ENCODE results near the gene GABRR2.
"Not testable (repeated sequence)": the region's sequence is repeated elsewhere in the genome, so short reads cannot be mapped to it uniquely, and the experiment has no call there.

GRCh38 chr6:89304517-89304916 lies 10.6 kb downstream of the GABRR2 start:
- TF ChIP-seq CTCF (IDR thresholded peaks at IDR 0.05; ENCODE audit: poor library complexity, severe bottlenecking); EZH2 (IDR thresholded peaks at IDR 0.05; ENCODE audit: borderline replicate concordance, insufficient read depth, low read length, poor library complexity, severe bottlenecking); RAD21 (conservative IDR thresholded peaks at IDR 0.05): not testable (repeated sequence)
